H1 (cell line): ENCODE data around the gene IGFBP4. TPM values are rescaled to one million over a fixed set of nuclear protein-coding genes. Genes with fewer than 3 reads are reported as not detected.

Experiments used
- EP300 ChIP-seq, 2 experiments: IDR thresholded peaks; 1 replicate in 1 of 2; 2 replicates in 1 of 2; pipeline ENCODE4 v1.6.1; 2011 to 2012; ENCODE audit warnings: low read depth in 2 of 2, low read length in 2 of 2, mild to moderate bottlenecking in 2 of 2, borderline replicate concordance in 1 of 2, inconsistent platforms in 1 of 2, moderate library complexity in 1 of 2
- TCF12 ChIP-seq: IDR thresholded peaks from 2 replicates; pipeline ENCODE4 v1.6.1; 2011; ENCODE audit warnings: low read depth, mild to moderate bottlenecking, low read length
- polyA plus RNA-seq, 7 experiments: library from polyadenylated mRNA; depleted of rRNA in 3 of 7; stranded (reverse) in 5 of 7; unstranded in 2 of 7; fragments of >200 nt in 5 of 7; fragments of 200-250 nt in 2 of 7; gene quantifications; 1 replicate in 5 of 7; 2 replicates in 1 of 7; 4 replicates in 1 of 7; pipeline versions ENCODE4 v1.2.1 to v1.2.3, GENCODE V29; 2011 to 2013; ENCODE audit warnings: missing spikeins in 2 of 7, mixed read lengths in 2 of 7
- total RNA-seq: library from RNA; stranded (reverse); fragmentation: NEBNext Ultra II Directional; extraction: Animal tissue kit (Norgen Biotek cat#: 25700); gene quantifications from 2 replicates; pipeline ENCODE4 v1.2.1, GENCODE V29; 2021
- TF ChIP-seq, protein P1 (sequence below): IDR thresholded peaks from 2 replicates; pipeline ENCODE4 v1.6.1; 2012; ENCODE audit warnings: inconsistent platforms

Gene IGFBP4
- total and polyA plus RNA-seq, 2 of the 8 experiments (the other 6 are each of a cell fraction or from before 2014, with no cell fraction given): 85.5 to 105 TPM

DNA sequence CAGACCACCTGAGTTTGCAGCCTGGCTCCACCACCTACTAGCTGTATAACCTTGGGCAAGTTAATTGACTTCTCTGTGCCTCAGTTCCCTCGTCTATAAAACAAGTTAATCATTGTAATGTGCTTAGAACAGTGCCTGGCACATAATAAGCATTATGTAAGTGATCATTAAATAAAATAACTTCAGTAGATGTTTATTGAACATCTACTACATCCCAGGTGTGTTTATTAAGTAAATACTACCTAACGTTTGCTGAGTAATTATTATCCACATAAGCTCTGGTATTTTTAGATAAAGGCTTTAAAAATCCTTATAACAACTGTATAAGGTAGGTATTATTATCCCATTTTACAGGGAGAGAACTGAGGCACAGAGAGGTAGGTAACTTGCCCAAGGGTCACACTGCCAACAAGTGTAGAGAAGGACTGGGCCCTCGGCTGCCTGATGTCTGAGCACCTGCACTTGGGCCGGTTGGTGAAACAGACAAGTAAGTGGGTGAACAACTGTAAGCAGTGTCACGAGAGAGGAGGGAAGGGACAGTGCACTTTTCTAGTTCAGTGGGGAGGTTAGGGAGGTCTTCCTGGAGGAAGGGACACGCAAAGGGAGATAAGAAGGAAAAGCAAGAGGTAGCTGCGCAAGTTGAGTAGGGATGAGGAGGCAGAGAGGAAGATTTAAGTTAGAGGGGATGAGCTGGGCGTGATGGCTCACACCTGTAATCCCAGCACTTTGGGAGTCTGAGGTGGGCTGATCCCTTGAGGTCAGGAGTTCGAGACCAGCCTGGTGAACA lies 53.6 kb downstream of the IGFBP4 start (continued):
- no peak for TF ChIP-seq TCF12
- TF ChIP-seq, protein P1, sequence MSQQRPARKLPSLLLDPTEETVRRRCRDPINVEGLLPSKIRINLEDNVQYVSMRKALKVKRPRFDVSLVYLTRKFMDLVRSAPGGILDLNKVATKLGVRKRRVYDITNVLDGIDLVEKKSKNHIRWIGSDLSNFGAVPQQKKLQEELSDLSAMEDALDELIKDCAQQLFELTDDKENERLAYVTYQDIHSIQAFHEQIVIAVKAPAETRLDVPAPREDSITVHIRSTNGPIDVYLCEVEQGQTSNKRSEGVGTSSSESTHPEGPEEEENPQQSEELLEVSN: no peak
- TF ChIP-seq EP300 (IDR thresholded peaks at IDR 0.05; ENCODE audit: borderline replicate concordance in 1 of 2, low read depth in 2 of 2, low read length in 2 of 2): no peak
